ENCODE results near the gene VWA7.

- TF ChIP-seq GATA2 (IDR thresholded peaks at IDR 0.05; ENCODE audit: low read depth, low read length) (no peak), GATA3 (IDR thresholded peaks at IDR 0.05; ENCODE audit: low read depth, low read length) (no peak)
These were observed 531 bp upstream of the VWA7 start for GRCh38 chr6:31777667-31778050.

Measured in SH-SY5Y (cell line).